Keratinocyte (primary cell): ENCODE results near the gene DPM2. TPM values are rescaled to one million over a fixed set of nuclear protein-coding genes. Genes with fewer than 3 reads are reported as not detected.

Source experiments
- DNase-seq: peaks from one replicate; pipeline ENCODE4 v3.0.0-alpha.2; 2011; ENCODE audit warnings: low read depth, missing footprints, low spot score
- FAIRE-seq: peaks from 2 replicates; lab custom pipeline; 2011; peaks lifted over from hg19 to GRCh38; lab: Jason Lieb, UNC
- H2AFZ ChIP-seq: 2 replicates; pipeline ENCODE4 v1.6.0; 2012; ENCODE audit warnings: low read length, control low read depth, inconsistent platforms; ENCODE audit not compliant: control insufficient read depth
- H3K27ac ChIP-seq: 2 replicates; pipeline ENCODE4 v1.5.1; 2011; ENCODE audit warnings: low read length; ENCODE audit not compliant: control insufficient read depth, insufficient read depth
- H3K27me3 ChIP-seq: 3 replicates; pipeline ENCODE4 v1.6.0; 2011; ENCODE audit warnings: low read length; ENCODE audit not compliant: control insufficient read depth, insufficient read depth; ENCODE audit errors: extremely low read depth
- H3K36me3 ChIP-seq, 2 experiments: 2 replicates in 1 of 2; 3 replicates in 1 of 2; pipeline ENCODE4 v1.5.1; 2011; ENCODE audit warnings: low read length in 2 of 2, mild to moderate bottlenecking in 1 of 2; ENCODE audit not compliant: control insufficient read depth in 2 of 2, insufficient read depth in 2 of 2; ENCODE audit errors: extremely low read depth in 1 of 2
- H3K4me1 ChIP-seq: 3 replicates; pipeline ENCODE4 v1.5.1; 2011; ENCODE audit warnings: low read length; ENCODE audit not compliant: control insufficient read depth, insufficient read depth; ENCODE audit errors: extremely low read depth
- H3K4me2 ChIP-seq: 3 replicates; pipeline ENCODE4 v1.6.0; 2011; ENCODE audit warnings: low read depth, low read length; ENCODE audit not compliant: control insufficient read depth, insufficient read depth; ENCODE audit errors: extremely low read depth
- H3K4me3 ChIP-seq, 3 experiments: fragments of 200-600 bp in 1 of 3; sonication (generic) in 1 of 3; 2 replicates in 2 of 3; 3 replicates in 1 of 3; pipeline ENCODE4 v1.5.1; 2011 to 2016; ENCODE audit warnings: low read length in 3 of 3, mild to moderate bottlenecking in 3 of 3, control low read depth in 2 of 3, inconsistent platforms in 1 of 3, low read depth in 1 of 3, mixed read lengths in 1 of 3, mixed run types in 1 of 3, moderate library complexity in 1 of 3; ENCODE audit not compliant: control insufficient read depth in 2 of 3, insufficient read depth in 2 of 3; ENCODE audit errors: extremely low read depth in 1 of 3
- H3K79me2 ChIP-seq: 2 replicates; pipeline ENCODE4 v1.6.0; 2012; ENCODE audit warnings: low read length; ENCODE audit not compliant: control insufficient read depth, insufficient read depth
- H3K9ac ChIP-seq: 3 replicates; pipeline ENCODE4 v1.6.0; 2011; ENCODE audit warnings: low read length; ENCODE audit not compliant: control insufficient read depth, insufficient read depth; ENCODE audit errors: extremely low read depth
- H3K9me1 ChIP-seq: 3 replicates; pipeline ENCODE4 v1.6.0; 2011; ENCODE audit warnings: low read length; ENCODE audit not compliant: control insufficient read depth, insufficient read depth; ENCODE audit errors: extremely low read depth
- H3K9me3 ChIP-seq: 2 replicates; pipeline ENCODE4 v1.5.1; 2012; ENCODE audit warnings: low read depth, low read length; ENCODE audit not compliant: control insufficient read depth
- H4K20me1 ChIP-seq: 3 replicates; pipeline ENCODE4 v1.6.0; 2011; ENCODE audit warnings: low read length; ENCODE audit not compliant: control insufficient read depth, insufficient read depth; ENCODE audit errors: extremely low read depth
- EZH2 ChIP-seq: IDR thresholded peaks from one replicate; pipeline ENCODE4 v1.6.1; 2012; ENCODE audit warnings: inconsistent platforms, mild to moderate bottlenecking, low read length, moderate library complexity
- dilution Hi-C: fragments of 300-500 bp; cut with MboI; formaldehyde crosslinking; loops from one replicate; pipeline ENCODE4 v1.7.0; 2020; ENCODE audit warnings: low sequenced_read_pairs; ENCODE audit not compliant: extremely low pct_ligation_motif_present
- polyA plus RNA-seq, 5 experiments: library from polyadenylated mRNA; depleted of rRNA in 3 of 5; stranded (reverse) in 3 of 5; stranded (forward) in 1 of 5; unstranded in 1 of 5; fragments of >200 nt; gene quantifications; 1 replicate in 1 of 5; 2 replicates in 3 of 5; 3 replicates in 1 of 5; pipeline versions ENCODE4 v1.2.1 to v1.2.3, GENCODE V29; 2011 to 2012; ENCODE audit warnings: missing spikeins in 2 of 5, low read depth in 1 of 5, low replicate concordance in 1 of 5
- TF ChIP-seq, protein P1 (sequence below), 3 experiments: IDR thresholded peaks in 1 of 3; conservative IDR thresholded peaks in 1 of 3; optimal IDR thresholded peaks in 1 of 3; 2 replicates in 2 of 3; 3 replicates in 1 of 3; pipeline versions ENCODE3 to v1.5.1; 2011; ENCODE audit warnings: low read length in 3 of 3, mild to moderate bottlenecking in 3 of 3, moderate library complexity in 2 of 3, control low read depth in 1 of 3, inconsistent platforms in 1 of 3; ENCODE audit not compliant: insufficient read depth in 2 of 3; ENCODE audit errors: extremely low read depth in 1 of 3

DPM2 gene
- polyA plus RNA-seq, 1 donor (not counting 4 experiments of a cell fraction or from before 2014, with no cell fraction given) = 31.1 TPM

DNA sequence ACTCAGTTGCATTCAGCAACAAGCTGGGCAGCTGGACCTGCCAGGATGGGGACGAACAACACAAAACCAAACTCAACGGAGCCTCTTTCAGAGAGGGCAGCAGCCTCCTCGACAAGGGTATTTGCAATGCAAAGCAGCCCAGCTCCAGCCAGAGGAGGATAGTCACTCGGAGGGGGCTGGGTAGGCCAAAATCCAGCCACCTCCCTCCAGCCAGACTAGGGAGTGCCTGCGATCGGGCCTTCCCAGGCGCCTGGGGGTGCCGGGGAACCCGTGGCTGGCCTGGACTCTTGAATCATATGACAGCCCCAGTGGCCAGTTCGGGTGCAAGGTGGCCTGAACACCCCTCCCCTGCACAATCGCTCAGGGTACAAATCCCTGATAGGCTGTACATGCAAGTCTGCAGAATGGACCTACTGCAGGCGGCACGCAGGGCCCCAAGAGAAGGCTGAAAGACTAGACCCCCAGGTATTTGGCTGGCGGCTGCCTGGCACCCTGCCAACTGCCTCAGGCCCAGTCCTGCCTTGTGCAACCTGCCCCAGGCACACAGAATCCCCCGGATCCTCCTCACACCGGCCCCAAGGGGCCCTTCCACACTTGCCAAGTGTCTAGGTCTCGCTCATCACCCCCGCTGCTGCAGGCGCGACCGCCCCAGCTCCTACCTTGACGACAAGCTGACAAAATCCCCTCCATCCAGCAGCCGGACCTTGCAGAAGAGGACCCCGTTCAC, 41.8 kb upstream of the DPM2 start:
- Histone ChIP-seq H3K9me3 (no peaks in the 10 kb centered on the region), H3K4me3 (peak overlapping the region; percentile 64 to 90 (median 77)), H3K27ac (peak overlapping the region; percentile 17), H3K9me1 (no peaks in the 10 kb centered on the region), H2AFZ (no peak overlapping the region), H3K9ac (peak overlapping the region; percentile 69), H4K20me1 (no peaks in the 10 kb centered on the region), H3K27me3 (no peaks in the 10 kb centered on the region), H3K79me2 (peaks cover 30% of the 10 kb centered on the region), H3K4me1 (peaks cover 25% of the 10 kb centered on the region), H3K4me2 (peak overlapping the region; percentile 94), H3K36me3 (peaks cover 0 to 4% of the 10 kb centered on the region in 2 experiments)
- dilution Hi-C loops = no loop called here
- DNase-seq = no peak
- TF ChIP-seq, protein P1, sequence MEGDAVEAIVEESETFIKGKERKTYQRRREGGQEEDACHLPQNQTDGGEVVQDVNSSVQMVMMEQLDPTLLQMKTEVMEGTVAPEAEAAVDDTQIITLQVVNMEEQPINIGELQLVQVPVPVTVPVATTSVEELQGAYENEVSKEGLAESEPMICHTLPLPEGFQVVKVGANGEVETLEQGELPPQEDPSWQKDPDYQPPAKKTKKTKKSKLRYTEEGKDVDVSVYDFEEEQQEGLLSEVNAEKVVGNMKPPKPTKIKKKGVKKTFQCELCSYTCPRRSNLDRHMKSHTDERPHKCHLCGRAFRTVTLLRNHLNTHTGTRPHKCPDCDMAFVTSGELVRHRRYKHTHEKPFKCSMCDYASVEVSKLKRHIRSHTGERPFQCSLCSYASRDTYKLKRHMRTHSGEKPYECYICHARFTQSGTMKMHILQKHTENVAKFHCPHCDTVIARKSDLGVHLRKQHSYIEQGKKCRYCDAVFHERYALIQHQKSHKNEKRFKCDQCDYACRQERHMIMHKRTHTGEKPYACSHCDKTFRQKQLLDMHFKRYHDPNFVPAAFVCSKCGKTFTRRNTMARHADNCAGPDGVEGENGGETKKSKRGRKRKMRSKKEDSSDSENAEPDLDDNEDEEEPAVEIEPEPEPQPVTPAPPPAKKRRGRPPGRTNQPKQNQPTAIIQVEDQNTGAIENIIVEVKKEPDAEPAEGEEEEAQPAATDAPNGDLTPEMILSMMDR (optimal IDR thresholded peaks at IDR 0.05 in 1 of 3, IDR thresholded peaks at IDR 0.05 in 1 of 3, conservative IDR thresholded peaks at IDR 0.05 in 1 of 3; ENCODE audit: extremely low read depth in 1 of 3, insufficient read depth in 2 of 3, low read length in 3 of 3) = no peak
- TF ChIP-seq EZH2 = no peak
- FAIRE-seq = no peak

DNA sequence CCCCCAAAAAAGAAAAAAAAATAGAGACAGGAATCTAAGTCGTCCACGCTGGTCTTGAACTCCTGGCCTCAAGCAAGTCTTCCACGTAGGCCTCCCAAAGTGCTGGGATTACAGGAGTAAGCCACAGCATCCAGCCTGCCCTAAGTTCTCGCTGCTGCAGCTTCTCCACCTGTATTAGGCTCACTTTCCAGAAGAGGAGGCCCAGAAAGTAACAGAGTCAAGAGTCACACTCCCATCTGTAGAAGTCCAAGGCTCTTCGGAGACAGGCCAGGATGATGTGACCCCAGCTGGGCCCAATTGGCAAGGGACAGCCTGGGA, 41.3 kb upstream of the DPM2 start:
- peak overlapping the region; percentile 94 for H3K4me2 ChIP-seq
- peaks cover 32% of the 10 kb centered on the region for H3K79me2 ChIP-seq
- FAIRE-seq (no peak), DNase-seq (no peak)
- TF ChIP-seq, protein P1 (optimal IDR thresholded peaks at IDR 0.05 in 1 of 3, IDR thresholded peaks at IDR 0.05 in 1 of 3, conservative IDR thresholded peaks at IDR 0.05 in 1 of 3; ENCODE audit: extremely low read depth in 1 of 3, insufficient read depth in 2 of 3, low read length in 3 of 3) = no peak
- no peak for TF ChIP-seq EZH2
- no peaks in the 10 kb centered on the region for H3K9me1 ChIP-seq
- H4K20me1 ChIP-seq = no peaks in the 10 kb centered on the region
- H3K4me1 ChIP-seq = peaks cover 25% of the 10 kb centered on the region
- no peak overlapping the region for H3K27ac ChIP-seq
- H3K9ac ChIP-seq = peak overlapping the region; percentile 69
- dilution Hi-C loops = no loop called here
- H3K9me3 ChIP-seq = no peaks in the 10 kb centered on the region
- H3K36me3 ChIP-seq = peaks cover 0 to 4% of the 10 kb centered on the region in 2 experiments
- no peak overlapping the region for H2AFZ ChIP-seq
- H3K4me3 ChIP-seq = peak overlapping the region; percentile 64 to 90 (median 77)
- no peaks in the 10 kb centered on the region for H3K27me3 ChIP-seq
